NCI-H2107 treated with DMSO at 0.1 percent for 48 hours (cell line): ENCODE measurements around the gene FGF2.
A peak's percentile ranks its signal among the peaks of the same experiment; 100 is the strongest.

Experiments used
- DNase-seq: peaks from one replicate; lab custom pipeline; 2025; ENCODE audit not compliant: unreplicated experiment; lab: John Stamatoyannopoulos, UW

The FGF2 gene

GRCh38 chr4:122889726-122890125 lies 63.1 kb downstream of the FGF2 start:
- no peak for DNase-seq

DNA sequence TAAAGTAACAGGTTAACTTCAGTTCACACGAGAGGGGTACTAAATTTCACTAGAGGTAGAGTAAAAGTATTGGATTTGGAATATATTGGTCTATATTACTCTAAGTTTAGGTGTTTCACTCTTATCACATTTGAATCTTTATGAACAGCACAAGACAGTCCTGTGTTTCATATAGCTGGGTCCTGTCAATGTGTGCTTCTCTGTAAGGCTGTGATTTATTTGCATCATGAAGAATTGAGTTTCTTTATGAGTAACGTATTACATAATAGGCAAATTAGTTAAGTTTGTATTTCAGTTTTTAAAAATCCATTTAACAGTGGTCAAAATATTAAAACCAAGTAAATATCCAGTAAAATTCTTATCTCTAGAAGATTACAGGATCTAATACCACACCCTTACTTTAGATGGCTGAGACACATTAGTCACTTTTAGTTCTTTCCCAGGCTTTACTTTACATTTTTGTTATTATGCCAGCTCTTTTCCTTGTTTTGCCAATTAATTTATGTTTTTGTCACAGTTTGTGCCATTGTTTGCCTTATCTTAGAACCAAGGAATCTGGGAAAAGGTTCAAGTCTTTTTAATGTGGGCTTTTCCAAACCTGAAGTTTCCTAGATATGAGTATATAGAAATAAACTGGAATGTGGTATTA lies 63.6 kb downstream of the FGF2 start:
- DNase-seq: no peak

GRCh38 chr4:122894827-122895226 lies 68.2 kb downstream of the FGF2 start:
- DNase-seq: no peak

GRCh38 chr4:122895336-122895995 lies 68.8 kb downstream of the FGF2 start:
- no peak for DNase-seq

DNA sequence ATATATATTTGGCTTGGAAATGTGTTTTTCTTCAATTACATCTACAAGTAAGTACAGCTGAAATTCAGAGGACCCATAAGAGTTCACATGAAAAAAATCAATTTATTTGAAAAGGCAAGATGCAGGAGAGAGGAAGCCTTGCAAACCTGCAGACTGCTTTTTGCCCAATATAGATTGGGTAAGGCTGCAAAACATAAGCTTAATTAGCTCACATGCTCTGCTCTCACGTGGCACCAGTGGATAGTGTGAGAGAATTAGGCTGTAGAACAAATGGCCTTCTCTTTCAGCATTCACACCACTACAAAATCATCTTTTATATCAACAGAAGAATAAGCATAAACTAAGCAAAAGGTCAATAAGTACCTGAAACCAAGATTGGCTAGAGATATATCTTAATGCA lies 69.6 kb downstream of the FGF2 start:
- no peak for DNase-seq

DNA sequence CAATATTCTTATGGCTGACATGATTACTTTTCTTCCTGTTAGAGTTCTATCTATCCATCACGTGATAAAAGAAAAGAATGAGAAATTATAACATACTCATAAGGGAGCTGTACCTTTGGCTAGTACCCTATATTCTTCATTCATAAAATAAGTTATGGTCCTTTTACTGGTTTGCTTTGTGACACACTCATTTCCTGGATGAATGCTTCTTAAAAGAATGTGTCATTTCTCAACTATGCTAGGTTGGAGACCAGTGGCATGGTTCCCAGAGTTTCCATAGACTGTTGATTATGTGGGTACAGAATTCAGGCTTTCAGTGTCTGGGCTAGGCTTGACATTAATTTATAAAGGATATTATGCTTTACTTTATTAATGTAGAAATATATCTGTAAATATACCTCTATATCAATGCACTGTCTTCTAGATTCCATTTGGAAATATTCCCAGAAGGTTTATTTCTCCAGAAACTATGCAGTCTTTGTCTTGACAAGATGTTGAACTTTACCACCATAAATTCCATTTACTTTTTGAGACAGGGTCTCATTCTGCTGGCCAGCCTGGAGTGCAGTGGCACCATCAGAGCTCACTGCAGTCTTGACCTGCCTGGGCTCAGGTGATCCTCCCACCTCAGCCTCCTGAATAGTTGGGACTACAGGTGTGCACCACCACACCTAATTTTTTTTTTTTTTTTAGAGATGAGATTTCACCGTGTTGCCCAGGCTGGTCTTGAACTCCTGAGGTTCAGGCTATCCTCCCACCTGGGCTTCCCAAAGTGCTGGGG lies 71.9 kb downstream of the FGF2 start:
- no peak for DNase-seq

- no peak for DNase-seq
Measured at GRCh38 chr4:122899682-122900081, 73.1 kb downstream of the FGF2 start.

DNA sequence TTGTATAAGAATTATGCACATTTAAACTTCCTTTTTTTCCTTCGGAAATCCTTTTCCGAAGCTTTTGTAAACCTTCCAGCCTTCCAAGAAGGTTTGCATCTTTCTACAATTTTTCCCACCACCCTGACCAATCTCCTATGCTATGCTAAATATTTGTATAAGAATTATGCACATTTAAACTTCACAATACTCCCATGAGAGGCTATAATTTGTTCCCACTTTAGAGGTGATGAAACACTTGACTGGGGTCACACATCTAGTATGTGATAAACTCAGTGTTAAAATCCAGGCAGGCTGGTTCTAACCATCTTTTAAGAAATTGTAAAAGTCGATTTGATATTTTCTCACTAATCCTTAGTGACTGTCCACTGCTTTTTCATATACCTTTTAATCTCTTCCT lies 73.7 kb downstream of the FGF2 start:
- no peak for DNase-seq

GRCh38 chr4:122901247-122902010 lies 74.8 kb downstream of the FGF2 start:
- DNase-seq: no peak

GRCh38 chr4:122903766-122904288 lies 77.2 kb downstream of the FGF2 start:
- no peak for DNase-seq

DNA sequence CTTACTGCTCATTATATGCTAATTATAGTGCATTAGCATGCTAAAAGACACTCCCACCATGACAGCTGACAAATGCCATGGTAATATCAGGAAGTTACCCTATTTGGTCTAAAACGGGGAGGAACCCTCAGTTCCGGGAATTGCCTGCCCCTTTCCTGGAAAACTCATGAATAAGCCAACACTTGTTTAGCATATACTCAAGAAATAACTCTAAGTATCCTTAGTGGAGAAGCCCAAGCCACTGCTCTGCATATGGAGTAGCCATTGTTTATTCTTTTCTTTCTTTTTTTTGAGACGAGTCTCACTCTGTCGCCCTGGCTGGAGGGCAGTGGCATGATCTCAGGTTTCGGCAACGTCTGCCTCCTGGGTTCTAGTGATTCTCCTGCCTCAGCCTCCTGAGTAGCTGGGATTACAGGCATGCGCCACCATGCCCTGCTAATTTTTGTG lies 80.3 kb downstream of the FGF2 start:
- no peak for DNase-seq

DNA sequence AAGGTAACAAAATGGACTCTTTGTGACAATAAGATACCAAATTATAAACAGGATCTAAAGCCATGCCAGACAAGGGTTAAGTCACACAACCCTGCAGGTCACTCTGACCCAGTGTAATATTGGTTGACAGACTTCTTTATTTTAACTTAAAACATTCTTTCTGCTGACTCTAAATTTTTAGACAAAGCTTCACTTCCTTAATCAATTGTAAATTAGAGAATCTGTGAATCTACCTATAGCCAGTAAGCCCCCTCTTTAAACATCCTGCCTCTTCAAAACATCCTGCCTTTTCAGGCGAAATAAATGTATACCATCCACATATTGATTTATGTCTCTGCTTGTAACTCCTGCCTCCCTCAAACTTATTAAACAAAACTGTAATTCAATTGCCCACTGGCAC lies 81.6 kb downstream of the FGF2 start:
- no peak for DNase-seq

- DNase-seq: no peak
Measured at GRCh38 chr4:122909683-122910082, 83.1 kb downstream of the FGF2 start.

GRCh38 chr4:122911588-122911987 lies 85.0 kb downstream of the FGF2 start:
- no peak for DNase-seq

DNA sequence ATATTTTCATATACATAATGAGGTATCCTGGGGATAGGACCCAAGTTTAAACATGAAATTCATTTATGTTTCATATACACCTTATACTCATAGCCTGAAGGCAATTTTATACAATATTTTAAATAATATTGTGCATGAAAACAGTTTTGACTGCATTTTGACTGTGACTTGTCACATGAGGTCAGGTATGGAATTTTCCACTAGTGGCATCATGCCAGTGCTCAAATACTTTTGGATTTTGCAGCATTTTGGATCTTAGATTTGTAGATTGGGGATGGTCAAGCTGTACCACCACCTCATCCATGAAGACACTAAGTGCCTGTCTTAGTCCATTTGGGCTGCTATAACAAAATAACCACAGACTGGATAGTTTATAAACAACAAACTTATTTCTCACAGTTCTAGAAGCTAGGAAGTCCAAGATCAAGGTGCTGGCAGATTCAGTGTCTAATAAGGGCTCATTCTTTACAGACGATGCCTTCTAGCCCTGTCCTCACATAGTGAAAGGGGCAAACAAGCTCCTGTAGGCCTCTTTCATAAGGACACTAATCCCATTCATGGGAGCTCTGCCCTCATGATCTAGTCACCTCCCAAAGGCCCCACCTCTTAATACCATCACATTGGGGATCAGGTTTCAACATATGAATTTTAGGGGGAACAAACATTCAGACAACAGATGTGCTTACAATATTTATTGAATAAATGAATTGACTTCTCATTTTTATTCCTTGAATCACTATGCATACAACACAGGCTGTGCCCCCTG lies 86.4 kb downstream of the FGF2 start:
- DNase-seq: no peak

DNA sequence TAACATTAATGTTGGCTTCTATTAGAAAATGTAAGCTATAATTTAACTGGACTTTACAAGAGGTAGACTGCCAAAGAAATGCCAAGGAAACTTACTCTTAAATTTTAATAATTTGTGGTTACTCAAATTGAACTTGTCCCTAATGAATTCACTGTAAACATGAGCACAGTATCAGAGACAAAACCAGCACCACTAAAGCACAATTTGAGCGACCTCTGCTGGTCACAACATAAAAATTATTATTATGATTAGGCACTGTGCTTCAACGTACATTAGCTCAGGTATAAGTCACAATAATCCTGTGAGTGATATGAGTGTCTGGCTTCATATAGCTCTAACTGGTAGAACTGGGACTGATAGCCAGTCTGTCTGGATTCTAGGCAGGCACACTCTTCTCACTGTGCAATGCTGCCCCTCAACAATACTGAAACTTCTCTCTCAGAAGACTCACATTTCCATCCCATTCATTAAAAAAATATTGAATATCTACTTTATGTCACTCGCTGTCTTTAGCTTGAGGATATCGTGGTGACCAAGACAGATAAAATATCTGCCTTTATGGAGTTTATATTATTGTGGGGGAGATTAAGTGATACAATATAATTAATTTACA lies 87.8 kb downstream of the FGF2 start:
- peak; percentile 13 for DNase-seq

DNA sequence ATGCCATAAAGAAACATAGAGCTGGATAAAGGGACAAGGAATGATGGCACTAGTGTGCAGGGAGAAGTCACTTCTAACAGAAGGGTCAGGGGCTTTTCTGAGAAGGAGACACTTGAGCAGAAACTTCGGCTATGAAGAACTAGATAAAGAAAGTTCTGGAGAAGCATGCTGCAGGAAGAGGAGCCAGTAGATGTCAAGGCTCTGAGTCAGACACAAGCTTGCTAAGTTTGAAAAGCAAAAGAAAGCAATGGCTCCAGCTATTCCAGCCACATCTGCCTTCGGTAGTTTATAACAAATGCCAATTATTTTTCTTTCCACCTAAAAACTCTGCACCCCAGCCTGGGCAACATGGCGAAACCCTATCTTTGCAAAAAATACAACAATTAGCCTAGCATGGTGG lies 88.3 kb downstream of the FGF2 start:
- no peak for DNase-seq

DNA sequence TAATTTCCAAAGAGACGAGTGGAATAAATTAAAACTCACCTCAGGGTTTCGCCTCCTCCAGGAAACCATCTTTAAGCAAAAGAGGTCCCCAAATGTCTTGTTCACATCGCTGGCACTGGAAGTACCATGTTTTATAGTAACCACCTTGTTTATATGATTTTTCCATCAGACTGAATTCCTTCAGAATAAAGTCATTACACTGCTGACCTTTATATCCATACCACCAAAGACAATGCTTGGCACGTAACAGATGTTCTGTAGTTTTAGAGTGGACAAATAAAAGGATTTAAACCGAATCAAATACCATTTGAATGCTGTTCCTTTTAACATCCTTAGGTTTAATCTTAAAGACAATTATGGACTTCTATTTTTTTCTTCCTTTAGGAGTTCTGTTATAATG lies 91.1 kb downstream of the FGF2 start:
- DNase-seq: no peak

DNA sequence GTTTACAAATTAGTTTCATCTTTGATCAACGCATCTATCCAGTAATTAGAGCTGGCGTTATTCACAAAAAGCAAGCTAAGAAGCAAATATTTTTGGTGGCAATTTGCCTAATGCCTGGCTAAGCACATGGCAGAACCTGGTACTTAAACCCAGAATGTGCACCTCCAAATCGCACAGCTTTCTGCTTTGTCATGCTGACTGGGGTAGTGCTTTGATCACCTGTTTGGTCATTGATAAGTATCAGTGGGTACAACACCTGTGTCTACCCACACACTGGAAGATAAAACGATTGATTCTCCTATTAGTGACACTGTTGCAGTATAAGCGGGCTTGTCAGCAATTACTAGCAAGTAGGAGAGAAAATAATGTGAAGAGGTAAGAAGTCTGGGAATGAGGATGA lies 93.8 kb downstream of the FGF2 start:
- no peak for DNase-seq

DNA sequence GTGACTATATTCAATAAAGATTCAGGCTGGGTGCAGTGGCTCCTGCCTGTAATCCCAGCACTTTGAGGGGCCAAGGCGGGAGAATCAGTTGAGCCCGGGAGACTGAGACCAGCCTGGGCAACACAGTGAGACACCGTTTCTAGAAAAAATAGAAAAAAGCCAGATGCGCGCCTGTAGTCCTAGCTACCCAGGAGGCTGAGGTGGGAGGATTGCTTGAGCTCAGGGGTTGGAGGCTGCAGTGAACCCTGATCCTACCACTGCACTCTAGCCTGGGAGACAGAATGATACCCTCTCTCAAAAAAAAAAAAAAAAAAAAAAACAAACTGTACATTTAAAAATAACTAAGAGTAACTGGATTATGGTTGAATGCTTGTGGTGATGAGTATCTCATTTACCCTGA lies 94.7 kb downstream of the FGF2 start:
- no peak for DNase-seq
